Fibroblast of villous mesenchyme (primary cell): ENCODE results near the gene POLR2B. TPM values are rescaled to one million over a fixed set of nuclear protein-coding genes. Genes with fewer than 3 reads are reported as not detected.

Experiments
- DNase-seq: peaks from one replicate; pipeline ENCODE4 v3.0.0-alpha.2; 2010; ENCODE audit warnings: low read depth
- H3K4me3 ChIP-seq: 2 replicates; pipeline ENCODE4 v1.5.1; 2011; ENCODE audit warnings: low read depth, mild to moderate bottlenecking, low read length
- CTCF ChIP-seq: IDR thresholded peaks from 2 replicates; pipeline ENCODE4 v1.5.1; 2012; ENCODE audit warnings: low read depth, mild to moderate bottlenecking, low read length; ENCODE audit not compliant: insufficient read depth
- total RNA-seq: library from RNA; depleted of rRNA; stranded (reverse); fragments of >200 nt; gene quantifications from 2 replicates; pipeline ENCODE4 v1.2.3, GENCODE V29; 2012

POLR2B gene
- total RNA-seq, 1 donor, result 136 TPM

GRCh38 chr4:56941403-56941802, 37.3 kb upstream of the POLR2B start:
- no peak overlapping the region for H3K4me3 ChIP-seq
- TF ChIP-seq CTCF, result no peak
- DNase-seq, result no peak

DNA sequence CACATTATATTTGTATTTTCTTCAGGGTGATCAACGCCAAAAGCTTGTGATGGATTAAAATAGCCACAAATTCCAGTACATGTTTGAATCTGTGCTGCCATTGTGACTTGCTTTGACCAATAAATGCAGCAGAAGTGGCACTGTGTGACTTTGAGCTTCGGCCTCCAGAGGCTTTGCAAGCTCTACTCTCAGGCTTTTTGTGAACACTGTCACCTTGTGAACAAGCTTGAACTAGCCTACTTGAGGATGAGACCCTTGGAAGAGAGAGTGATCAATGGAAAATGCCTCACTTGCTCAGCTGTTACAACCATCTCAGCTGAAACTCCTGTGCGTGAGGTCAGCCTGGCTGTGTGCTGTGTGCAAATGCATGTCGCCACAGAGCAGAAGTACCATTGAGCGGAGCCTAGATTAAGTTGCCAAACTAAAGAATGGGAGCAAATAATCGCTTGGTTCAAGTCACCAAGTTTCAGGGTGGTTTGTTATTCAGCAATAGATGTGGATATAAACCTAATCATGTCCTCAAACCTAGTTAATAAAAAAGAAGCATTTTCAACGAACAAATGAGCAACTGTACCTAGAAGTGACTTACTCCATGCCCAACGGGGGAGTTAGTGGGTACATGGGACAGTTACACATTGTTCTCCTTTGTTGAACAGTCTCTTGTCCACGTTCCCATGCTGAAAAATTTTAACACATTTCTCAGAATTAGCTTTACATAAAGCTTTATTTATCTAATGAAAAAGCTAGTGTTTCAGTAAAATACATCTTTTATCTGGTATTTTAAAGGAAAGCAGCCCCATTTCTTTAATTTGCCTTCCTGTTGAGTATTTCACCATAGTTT, 24.8 kb upstream of the POLR2B start:
- TF ChIP-seq CTCF, result no peak
- H3K4me3 ChIP-seq, result no peak overlapping the region
- DNase-seq, result no peak

DNA sequence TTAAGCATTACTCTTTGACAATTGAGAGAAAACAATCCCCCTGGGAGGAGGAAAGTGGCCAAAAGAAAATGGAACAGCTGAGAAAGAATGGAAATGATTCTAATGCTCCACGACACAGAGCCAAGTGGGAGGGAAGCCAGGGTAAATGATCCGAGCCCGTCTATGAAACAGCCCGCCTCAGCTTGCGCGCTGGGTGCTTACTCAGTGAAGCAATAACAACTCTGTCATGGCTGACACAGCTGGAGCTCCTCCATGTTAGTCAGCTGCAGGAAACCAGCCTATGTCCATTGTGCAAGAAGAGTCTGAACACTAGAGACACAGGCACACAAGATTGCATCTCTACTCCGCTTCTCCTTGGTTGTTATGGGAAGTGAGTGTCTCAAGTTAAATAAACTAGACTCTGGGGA, 20.6 kb upstream of the POLR2B start:
- TF ChIP-seq CTCF, result no peak
- peak; percentile 97 for DNase-seq
- H3K4me3 ChIP-seq, result peak overlapping the region; percentile 12

- DNase-seq, result no peak
- no peak for TF ChIP-seq CTCF
- H3K4me3 ChIP-seq, result no peak overlapping the region
Observed at GRCh38 chr4:56959100-56959499, 19.6 kb upstream of the POLR2B start.

DNA sequence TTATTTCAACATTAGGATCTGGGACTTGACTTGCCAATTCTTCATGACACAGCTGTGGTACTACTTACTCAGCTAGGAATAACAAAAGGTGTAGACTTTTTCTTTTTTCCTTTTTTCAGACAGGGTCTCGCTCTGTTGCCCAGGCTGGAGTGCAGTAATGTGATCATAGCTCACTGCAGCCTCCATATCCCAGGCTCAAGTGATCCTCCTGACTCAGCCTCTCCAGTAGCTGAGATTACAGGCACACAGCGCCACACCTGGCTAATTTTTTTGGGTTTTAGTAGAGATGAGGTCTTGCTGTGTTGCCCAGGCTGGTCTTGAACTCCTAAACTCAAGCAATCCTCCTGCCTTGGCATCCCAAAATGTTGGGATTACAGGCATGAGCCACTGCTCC, 17.6 kb upstream of the POLR2B start:
- H3K4me3 ChIP-seq, result no peak overlapping the region
- no peak for DNase-seq
- no peak for TF ChIP-seq CTCF

GRCh38 chr4:56971383-56971782, 7.3 kb upstream of the POLR2B start:
- no peak for TF ChIP-seq CTCF
- no peak overlapping the region for H3K4me3 ChIP-seq
- no peak for DNase-seq

DNA sequence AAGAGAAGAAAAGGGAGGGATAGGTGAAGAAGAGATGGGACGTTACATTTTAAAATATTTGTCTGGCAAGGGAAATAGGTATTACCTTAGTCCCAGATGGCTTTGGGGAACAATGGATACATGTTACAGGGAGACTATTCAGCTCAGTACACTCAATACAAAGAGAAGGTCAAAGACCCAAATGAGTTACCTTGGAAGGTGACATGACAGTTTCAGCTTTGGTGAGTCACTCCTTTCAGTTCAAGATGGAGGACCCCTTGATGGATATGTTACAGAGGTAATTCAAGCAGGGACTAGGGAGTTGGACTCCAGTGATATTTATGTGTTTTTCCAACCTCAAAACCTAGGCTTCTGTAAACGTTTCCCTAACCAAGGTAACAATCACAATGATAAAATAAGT, 6.3 kb upstream of the POLR2B start:
- H3K4me3 ChIP-seq, result no peak overlapping the region
- DNase-seq, result no peak
- no peak for TF ChIP-seq CTCF
